H9 (cell line): Measurements from ENCODE around the gene PTPRN2. TPM values are rescaled to one million over a fixed set of nuclear protein-coding genes. Genes with fewer than 3 reads are reported as not detected.

Source experiments
- DNase-seq: peaks from one replicate; pipeline ENCODE4 v3.0.0-alpha.2; 2017
- H2AFZ ChIP-seq: one replicate; pipeline ENCODE4 v1.6.1; 2013; ENCODE audit warnings: mild to moderate bottlenecking, low read length, control low read depth, moderate library complexity
- H2AK5ac ChIP-seq: 2 replicates; pipeline ENCODE4 v1.6.1; 2013; ENCODE audit warnings: low read length, control low read depth, mixed read lengths; ENCODE audit not compliant: insufficient read length
- H2BK120ac ChIP-seq: one replicate; pipeline ENCODE4 v1.6.1; 2013; ENCODE audit warnings: low read depth, mild to moderate bottlenecking, low read length, control low read depth, inconsistent platforms; ENCODE audit not compliant: poor library complexity, severe bottlenecking
- H2BK12ac ChIP-seq: 2 replicates; pipeline ENCODE4 v1.6.1; 2013; ENCODE audit warnings: low read length, control low read depth, mixed read lengths, low read depth; ENCODE audit not compliant: insufficient read length
- H2BK15ac ChIP-seq: 2 replicates; pipeline ENCODE4 v1.6.1; 2013; ENCODE audit warnings: low read depth, low read length, control low read depth
- H2BK20ac ChIP-seq: one replicate; pipeline ENCODE4 v1.6.1; 2013; ENCODE audit warnings: low read depth, mild to moderate bottlenecking, low read length, control low read depth, inconsistent platforms; ENCODE audit not compliant: poor library complexity, severe bottlenecking
- H2BK5ac ChIP-seq: 2 replicates; pipeline ENCODE4 v1.6.1; 2013; ENCODE audit warnings: low read length, control low read depth, mixed read lengths; ENCODE audit not compliant: insufficient read length
- H3K14ac ChIP-seq: 2 replicates; pipeline ENCODE4 v1.6.1; 2013; ENCODE audit warnings: low read length, control low read depth; ENCODE audit not compliant: insufficient read depth
- H3K18ac ChIP-seq: 2 replicates; pipeline ENCODE4 v1.6.1; 2013; ENCODE audit warnings: low read depth, mild to moderate bottlenecking, mixed read lengths, low read length, control low read depth; ENCODE audit not compliant: insufficient read length
- H3K23ac ChIP-seq: 2 replicates; pipeline ENCODE4 v1.6.1; 2013; ENCODE audit warnings: low read length, control low read depth, mixed read lengths, low read depth; ENCODE audit not compliant: insufficient read length
- H3K23me2 ChIP-seq: 2 replicates; pipeline ENCODE4 v1.6.1; 2013; ENCODE audit warnings: low read depth, mild to moderate bottlenecking, mixed read lengths, low read length, control low read depth; ENCODE audit not compliant: insufficient read length, poor library complexity, severe bottlenecking
- H3K27ac ChIP-seq: 2 replicates; pipeline ENCODE4 v1.5.1; 2013; ENCODE audit warnings: low read length, control low read depth, mixed read lengths, low read depth; ENCODE audit not compliant: insufficient read length
- H3K27me3 ChIP-seq: 2 replicates; pipeline ENCODE4 v1.6.1; 2013; ENCODE audit warnings: low read length, control low read depth, inconsistent platforms; ENCODE audit not compliant: insufficient read depth
- H3K4ac ChIP-seq: 2 replicates; pipeline ENCODE4 v1.6.1; 2013; ENCODE audit warnings: low read depth, mild to moderate bottlenecking, control low read depth, inconsistent platforms, low read length, moderate library complexity
- H3K4me1 ChIP-seq: 2 replicates; pipeline ENCODE4 v1.6.1; 2013; ENCODE audit warnings: low read length, control low read depth, inconsistent platforms; ENCODE audit not compliant: insufficient read depth
- H3K4me2 ChIP-seq: 2 replicates; pipeline ENCODE4 v1.6.1; 2013; ENCODE audit warnings: low read length, control low read depth, mixed read lengths; ENCODE audit not compliant: insufficient read length, insufficient read depth
- H3K56ac ChIP-seq: 2 replicates; pipeline ENCODE4 v1.6.1; 2013; ENCODE audit warnings: low read depth, mild to moderate bottlenecking, mixed read lengths, low read length, control low read depth; ENCODE audit not compliant: insufficient read length
- H3K79me1 ChIP-seq: 2 replicates; pipeline ENCODE4 v1.6.1; 2013; ENCODE audit warnings: low read depth, mild to moderate bottlenecking, moderate library complexity, low read length, control low read depth, inconsistent platforms; ENCODE audit not compliant: insufficient read depth, poor library complexity, severe bottlenecking
- H3K79me2 ChIP-seq: 2 replicates; pipeline ENCODE4 v1.6.1; 2013; ENCODE audit warnings: low read length, control low read depth, inconsistent platforms; ENCODE audit not compliant: insufficient read depth
- H3K9ac ChIP-seq: 2 replicates; pipeline ENCODE4 v1.6.1; 2013; ENCODE audit warnings: low read length, control low read depth, mixed read lengths; ENCODE audit not compliant: insufficient read length; ENCODE audit errors: extremely low read depth
- H3K9me3 ChIP-seq: one replicate; pipeline ENCODE4 v1.6.1; 2013; ENCODE audit warnings: low read depth, low read length, inconsistent platforms; ENCODE audit not compliant: control insufficient read depth
- H3T11ph ChIP-seq: one replicate; pipeline ENCODE4 v1.6.1; 2013; ENCODE audit warnings: mild to moderate bottlenecking, low read length, control low read depth, inconsistent platforms
- H4K20me1 ChIP-seq: one replicate; pipeline ENCODE4 v1.6.1; 2013; ENCODE audit not compliant: control insufficient read depth, insufficient read length, insufficient read depth
- H4K5ac ChIP-seq: 2 replicates; pipeline ENCODE4 v1.6.1; 2013; ENCODE audit warnings: low read depth, mild to moderate bottlenecking, mixed read lengths, low read length, control low read depth; ENCODE audit not compliant: insufficient read length
- H4K8ac ChIP-seq: replicated peaks from 2 replicates; pipeline ENCODE4 v1.6.1; 2013; ENCODE audit warnings: low read length, control low read depth, mixed read lengths, low read depth; ENCODE audit not compliant: insufficient read length
- H4K91ac ChIP-seq: 2 replicates; pipeline ENCODE4 v1.6.1; 2013; ENCODE audit warnings: low read depth, mild to moderate bottlenecking, moderate library complexity, mixed read lengths, low read length, control low read depth; ENCODE audit not compliant: insufficient read length
- H3K27ac Mint-ChIP-seq, 3 experiments: 2 replicates in 2 of 3; 3 replicates in 1 of 3; pipeline ENCODE4 v1.8.0; 2020 to 2021; ENCODE audit warnings: mixed read lengths in 3 of 3, mild to moderate bottlenecking in 1 of 3, moderate library complexity in 1 of 3
- H3K27me3 Mint-ChIP-seq: 2 replicates; pipeline ENCODE4 v1.8.0; 2021; ENCODE audit warnings: low read depth, mild to moderate bottlenecking, moderate library complexity, mixed read lengths
- H3K36me3 Mint-ChIP-seq, 3 experiments: 2 replicates in 2 of 3; 3 replicates in 1 of 3; pipeline ENCODE4 v1.8.0; 2020 to 2021; ENCODE audit warnings: low read depth in 3 of 3, mixed read lengths in 3 of 3; ENCODE audit not compliant: insufficient read depth in 1 of 3
- H3K4me1 Mint-ChIP-seq, 2 experiments: 2 replicates each; pipeline ENCODE4 v1.8.0; 2020; ENCODE audit warnings: mixed read lengths in 2 of 2
- H3K4me3 Mint-ChIP-seq, 2 experiments: 2 replicates in 1 of 2; 3 replicates in 1 of 2; pipeline ENCODE4 v1.8.0; 2020 to 2021; ENCODE audit warnings: mild to moderate bottlenecking in 2 of 2, mixed read lengths in 2 of 2, moderate library complexity in 1 of 2
- H3K9me3 Mint-ChIP-seq, 2 experiments: 2 replicates in 1 of 2; 3 replicates in 1 of 2; pipeline ENCODE4 v1.8.0; 2020; ENCODE audit warnings: mild to moderate bottlenecking in 2 of 2, mixed read lengths in 2 of 2, moderate library complexity in 1 of 2
- WGBS: extraction: QIAGEN DNeasy Blood & Tissue Kit; methylation state at CpG from one replicate; pipeline ENCODE4 v1.1.7; 2013; ENCODE audit warnings: missing lambda C conversion rate, low lambda C conversion rate, mixed read lengths; ENCODE audit not compliant: insufficient read length; ENCODE audit errors: extremely low coverage; 5-methylcytosine and 5-hydroxymethylcytosine counted together
- total RNA-seq: library from RNA; stranded (reverse); gene quantifications from 2 replicates; pipeline ENCODE4 v1.2.1, GENCODE V29; 2021
- TF ChIP-seq, protein P1 (sequence below): fragments of 200-600 bp; sonication (generic); conservative IDR thresholded peaks from 3 replicates; pipeline ENCODE4 v1.8.0; 2021; ENCODE audit warnings: antibody characterized with exemption, mild to moderate bottlenecking

The PTPRN2 gene
- total RNA-seq, 1 experiment from 2014 or later, result 5.2 TPM

DNA sequence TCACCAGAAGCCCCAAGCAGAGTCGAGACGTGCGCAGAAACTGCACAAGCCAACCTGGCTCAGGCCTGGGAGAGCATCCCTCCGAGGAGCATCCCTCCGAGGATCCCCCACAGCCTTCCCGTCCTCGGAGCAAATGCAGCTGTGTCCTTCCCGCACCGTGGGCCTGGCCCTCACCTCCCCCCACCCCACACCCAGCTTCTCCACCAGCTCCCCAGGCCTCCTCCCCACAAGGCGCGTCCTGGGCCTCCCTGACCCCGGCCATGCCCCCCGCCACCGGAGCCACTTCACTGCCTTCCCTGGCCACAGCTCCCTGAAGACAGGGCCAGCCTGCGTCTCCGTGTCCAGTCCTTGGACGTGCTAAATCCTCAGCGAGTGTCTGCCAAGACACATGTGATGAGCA is 60.6 kb downstream of the PTPRN2 start:
- TF ChIP-seq, protein P1, sequence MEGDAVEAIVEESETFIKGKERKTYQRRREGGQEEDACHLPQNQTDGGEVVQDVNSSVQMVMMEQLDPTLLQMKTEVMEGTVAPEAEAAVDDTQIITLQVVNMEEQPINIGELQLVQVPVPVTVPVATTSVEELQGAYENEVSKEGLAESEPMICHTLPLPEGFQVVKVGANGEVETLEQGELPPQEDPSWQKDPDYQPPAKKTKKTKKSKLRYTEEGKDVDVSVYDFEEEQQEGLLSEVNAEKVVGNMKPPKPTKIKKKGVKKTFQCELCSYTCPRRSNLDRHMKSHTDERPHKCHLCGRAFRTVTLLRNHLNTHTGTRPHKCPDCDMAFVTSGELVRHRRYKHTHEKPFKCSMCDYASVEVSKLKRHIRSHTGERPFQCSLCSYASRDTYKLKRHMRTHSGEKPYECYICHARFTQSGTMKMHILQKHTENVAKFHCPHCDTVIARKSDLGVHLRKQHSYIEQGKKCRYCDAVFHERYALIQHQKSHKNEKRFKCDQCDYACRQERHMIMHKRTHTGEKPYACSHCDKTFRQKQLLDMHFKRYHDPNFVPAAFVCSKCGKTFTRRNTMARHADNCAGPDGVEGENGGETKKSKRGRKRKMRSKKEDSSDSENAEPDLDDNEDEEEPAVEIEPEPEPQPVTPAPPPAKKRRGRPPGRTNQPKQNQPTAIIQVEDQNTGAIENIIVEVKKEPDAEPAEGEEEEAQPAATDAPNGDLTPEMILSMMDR, result no peak
- H3K27ac ChIP-seq, result no peak overlapping the region
- no peak overlapping the region for H4K5ac ChIP-seq
- no peaks in the 10 kb centered on the region for H4K20me1 ChIP-seq
- H3K27me3 ChIP-seq, result no peaks in the 10 kb centered on the region; the same call in 1 of the 2 replicates
- Mint-ChIP-seq H3K4me1 (peaks cover 10 to 25% of the 10 kb centered on the region in 2 experiments), H3K36me3 (peaks cover 8 to 19% (median 9%) of the 10 kb centered on the region in 3 experiments), H3K9me3 (peaks cover 13 to 19% of the 10 kb centered on the region in 2 experiments), H3K4me3 (no peak overlapping the region), H3K27ac (no peak overlapping the region; a peak in 2 of 7 replicates), H3K27me3 (peaks cover 3% of the 10 kb centered on the region)
- no peak overlapping the region for H3T11ph ChIP-seq
- no peak overlapping the region for H3K4me2 ChIP-seq
- H3K23ac ChIP-seq, result no peak overlapping the region
- H3K4me1 ChIP-seq, result peaks cover 2% of the 10 kb centered on the region; the same call in 1 of the 2 replicates
- no peak overlapping the region for H3K4ac ChIP-seq
- no peaks in the 10 kb centered on the region for H3K23me2 ChIP-seq
- no peak overlapping the region for H4K8ac ChIP-seq
- H3K9me3 ChIP-seq, result peaks cover 7% of the 10 kb centered on the region
- no peak overlapping the region; the same call in 1 of the 2 replicates for H3K14ac ChIP-seq
- H2BK15ac ChIP-seq, result no peak overlapping the region
- no peak overlapping the region for H3K18ac ChIP-seq
- no peak overlapping the region for H2BK120ac ChIP-seq
- no peak overlapping the region for H2BK20ac ChIP-seq
- H4K91ac ChIP-seq, result no peak overlapping the region
- no peak overlapping the region for H3K9ac ChIP-seq
- WGBS, result no CpG with 5 or more reads among the region's 18 CpGs
- H2AFZ ChIP-seq, result no peak overlapping the region
- no peak overlapping the region for H3K56ac ChIP-seq
- no peaks in the 10 kb centered on the region for H3K79me1 ChIP-seq
- H2BK12ac ChIP-seq, result no peak overlapping the region
- H2BK5ac ChIP-seq, result no peak overlapping the region
- H2AK5ac ChIP-seq, result no peak overlapping the region
- no peaks in the 10 kb centered on the region for H3K79me2 ChIP-seq
- no peak for DNase-seq
